ENCODE measurements around the gene LPP. TPM values are rescaled to one million over a fixed set of nuclear protein-coding genes. Genes with fewer than 3 reads are reported as not detected.
A peak's percentile ranks its signal among the peaks of the same experiment; 100 is the strongest.

LPP gene
- total and polyA plus RNA-seq, 4 donors: 7.2 to 50.3 (median 26.4) TPM

- Histone ChIP-seq H3K9me3 (ENCODE audit: control insufficient read depth, insufficient read depth, low read length) (no peaks in the 10 kb centered on the region), H3K4me3 (ENCODE audit: low read depth, low read length) (no peak overlapping the region), H3K4me1 (ENCODE audit: control insufficient read depth, insufficient read depth, low read length) (no peaks in the 10 kb centered on the region), H3K27ac (ENCODE audit: low read depth, low read length) (no peak overlapping the region), H3K27me3 (ENCODE audit: control insufficient read depth, insufficient read depth, low read length) (no peaks in the 10 kb centered on the region), H3K36me3 (ENCODE audit: control insufficient read depth, insufficient read depth, low read length) (no peaks in the 10 kb centered on the region)
- peak in 1 of 6 donors; percentile 62 for DNase-seq (ENCODE audit: low read depth in 4 of 6, low spot score in 6 of 6)
- WGBS (ENCODE audit: insufficient coverage): 54% methylated on average over 2 of the region's 5 CpGs
Observed at GRCh38 chr3:188798556-188799145, 644.7 kb downstream of the LPP start.

DNA sequence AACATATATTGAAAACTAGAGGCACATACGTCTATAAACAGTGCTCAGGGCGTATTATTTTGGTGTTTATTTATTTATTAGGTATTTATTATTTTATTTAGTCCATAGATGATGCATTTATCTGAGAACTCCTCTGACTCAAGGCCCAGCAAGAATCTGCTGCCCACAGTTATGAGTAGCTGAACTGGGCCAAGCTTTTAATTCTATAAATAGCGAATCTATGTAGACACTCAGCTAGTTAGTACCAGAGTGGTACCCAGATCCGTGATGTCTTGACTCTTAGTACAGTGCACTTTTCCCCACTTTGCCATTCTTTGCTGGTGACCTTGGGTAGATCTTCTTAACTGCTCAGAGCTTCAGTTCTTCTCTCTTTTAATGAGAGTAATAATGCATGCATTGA, 647.4 kb downstream of the LPP start:
- H3K36me3 ChIP-seq (ENCODE audit: control insufficient read depth, insufficient read depth, low read length): no peaks in the 10 kb centered on the region
- WGBS (ENCODE audit: insufficient coverage): 100% methylated on average over 1 of the region's 4 CpGs
- H3K27ac ChIP-seq (ENCODE audit: low read depth, low read length): no peak overlapping the region
- no peak overlapping the region for H3K4me3 ChIP-seq (ENCODE audit: low read depth, low read length)
- H3K9me3 ChIP-seq (ENCODE audit: control insufficient read depth, insufficient read depth, low read length): no peaks in the 10 kb centered on the region
- no peaks in the 10 kb centered on the region for H3K27me3 ChIP-seq (ENCODE audit: control insufficient read depth, insufficient read depth, low read length)
- no peaks in the 10 kb centered on the region for H3K4me1 ChIP-seq (ENCODE audit: control insufficient read depth, insufficient read depth, low read length)
- no peak for DNase-seq (ENCODE audit: low read depth in 4 of 6, low spot score in 6 of 6)

DNA sequence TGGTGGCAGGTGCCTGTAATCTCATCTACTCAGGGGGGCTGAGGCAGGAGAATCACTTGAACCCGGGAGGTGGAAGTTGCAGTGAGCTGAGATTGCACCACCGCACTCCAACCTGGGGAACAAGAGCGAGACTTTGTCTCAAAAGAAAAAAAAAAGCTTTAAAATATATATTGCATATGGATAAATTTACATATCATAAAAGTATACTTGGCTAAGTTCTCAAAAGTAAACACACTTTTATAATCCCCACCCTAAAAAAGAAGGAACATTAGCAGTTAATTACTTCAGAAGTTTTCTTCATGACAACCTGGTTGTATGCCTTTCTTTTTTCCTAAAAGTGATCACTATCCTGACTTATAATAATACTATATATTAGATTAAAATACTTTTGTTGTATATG, 648.7 kb downstream of the LPP start:
- H3K27me3 ChIP-seq (ENCODE audit: control insufficient read depth, insufficient read depth, low read length): no peaks in the 10 kb centered on the region
- H3K36me3 ChIP-seq (ENCODE audit: control insufficient read depth, insufficient read depth, low read length): no peaks in the 10 kb centered on the region
- no peak overlapping the region for H3K4me3 ChIP-seq (ENCODE audit: low read depth, low read length)
- DNase-seq (ENCODE audit: low read depth in 4 of 6, low spot score in 6 of 6): no peak
- peaks cover under 1% of the 10 kb centered on the region for H3K9me3 ChIP-seq (ENCODE audit: control insufficient read depth, insufficient read depth, low read length)
- no peak overlapping the region for H3K27ac ChIP-seq (ENCODE audit: low read depth, low read length)
- no peaks in the 10 kb centered on the region for H3K4me1 ChIP-seq (ENCODE audit: control insufficient read depth, insufficient read depth, low read length)
- no CpG with 5 or more reads among the region's 3 CpGs for WGBS (ENCODE audit: insufficient coverage)

DNA sequence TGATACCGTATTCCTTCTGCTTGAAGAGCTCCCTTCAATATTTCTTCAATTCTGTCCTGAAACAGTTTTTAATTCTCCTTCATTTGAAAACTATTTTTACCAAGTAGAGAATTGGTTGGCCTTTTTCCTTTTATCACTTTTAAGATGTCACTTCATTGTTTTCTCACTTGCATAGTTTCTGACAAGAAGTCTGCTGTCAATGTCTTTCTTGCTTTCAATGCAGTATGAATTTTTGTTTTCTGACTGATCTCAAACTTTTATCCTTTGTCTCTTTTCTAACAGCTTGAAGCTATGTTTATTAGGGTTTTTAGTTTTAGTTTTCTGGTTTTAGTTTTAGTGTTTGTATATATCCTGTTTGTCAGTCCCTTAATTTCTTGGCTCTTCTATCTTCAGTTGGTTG, 653.0 kb downstream of the LPP start:
- H3K4me3 ChIP-seq (ENCODE audit: low read depth, low read length): no peak overlapping the region
- no peaks in the 10 kb centered on the region for H3K27me3 ChIP-seq (ENCODE audit: control insufficient read depth, insufficient read depth, low read length)
- peaks cover 8% of the 10 kb centered on the region for H3K9me3 ChIP-seq (ENCODE audit: control insufficient read depth, insufficient read depth, low read length)
- H3K27ac ChIP-seq (ENCODE audit: low read depth, low read length): no peak overlapping the region
- H3K4me1 ChIP-seq (ENCODE audit: control insufficient read depth, insufficient read depth, low read length): no peaks in the 10 kb centered on the region
- WGBS (ENCODE audit: insufficient coverage): 100% methylated on average over 1 of the region's 1 CpG
- no peak for DNase-seq (ENCODE audit: low read depth in 4 of 6, low spot score in 6 of 6)
- no peaks in the 10 kb centered on the region for H3K36me3 ChIP-seq (ENCODE audit: control insufficient read depth, insufficient read depth, low read length)

DNA sequence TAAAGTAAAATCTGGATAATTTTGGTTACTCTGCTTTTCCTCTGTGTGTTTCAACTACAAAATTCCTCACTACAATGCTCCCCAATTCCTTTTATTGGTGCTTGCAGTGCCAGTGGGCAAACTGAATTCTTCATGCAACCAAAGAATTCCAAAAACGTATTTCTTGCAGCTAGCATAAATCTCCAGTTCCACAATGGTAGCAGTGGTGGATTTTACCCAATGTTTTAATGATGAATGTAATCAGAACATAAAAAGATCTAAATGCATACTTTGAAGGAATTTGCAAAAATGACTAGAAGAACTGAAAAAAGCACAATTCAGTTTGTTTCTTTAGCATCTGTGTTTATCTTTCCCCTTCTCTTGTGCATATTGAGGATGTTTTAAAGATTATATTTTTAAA, 658.2 kb downstream of the LPP start:
- H3K36me3 ChIP-seq (ENCODE audit: control insufficient read depth, insufficient read depth, low read length): no peaks in the 10 kb centered on the region
- no peak for DNase-seq (ENCODE audit: low read depth in 4 of 6, low spot score in 6 of 6)
- WGBS (ENCODE audit: insufficient coverage): no CpG with 5 or more reads among the region's 1 CpG
- H3K4me3 ChIP-seq (ENCODE audit: low read depth, low read length): no peak overlapping the region
- peaks cover 8% of the 10 kb centered on the region for H3K9me3 ChIP-seq (ENCODE audit: control insufficient read depth, insufficient read depth, low read length)
- no peaks in the 10 kb centered on the region for H3K27me3 ChIP-seq (ENCODE audit: control insufficient read depth, insufficient read depth, low read length)
- H3K4me1 ChIP-seq (ENCODE audit: control insufficient read depth, insufficient read depth, low read length): no peaks in the 10 kb centered on the region
- H3K27ac ChIP-seq (ENCODE audit: low read depth, low read length): no peak overlapping the region

GRCh38 chr3:188814581-188814980, 660.6 kb downstream of the LPP start:
- Histone ChIP-seq H3K4me3 (ENCODE audit: low read depth, low read length) (no peak overlapping the region), H3K27me3 (ENCODE audit: control insufficient read depth, insufficient read depth, low read length) (no peaks in the 10 kb centered on the region), H3K36me3 (ENCODE audit: control insufficient read depth, insufficient read depth, low read length) (no peaks in the 10 kb centered on the region), H3K9me3 (ENCODE audit: control insufficient read depth, insufficient read depth, low read length) (no peaks in the 10 kb centered on the region), H3K4me1 (ENCODE audit: control insufficient read depth, insufficient read depth, low read length) (no peaks in the 10 kb centered on the region), H3K27ac (ENCODE audit: low read depth, low read length) (no peak overlapping the region)
- DNase-seq (ENCODE audit: low read depth in 4 of 6, low spot score in 6 of 6): no peak
- WGBS (ENCODE audit: insufficient coverage): no CpG with 5 or more reads among the region's 2 CpGs

DNA sequence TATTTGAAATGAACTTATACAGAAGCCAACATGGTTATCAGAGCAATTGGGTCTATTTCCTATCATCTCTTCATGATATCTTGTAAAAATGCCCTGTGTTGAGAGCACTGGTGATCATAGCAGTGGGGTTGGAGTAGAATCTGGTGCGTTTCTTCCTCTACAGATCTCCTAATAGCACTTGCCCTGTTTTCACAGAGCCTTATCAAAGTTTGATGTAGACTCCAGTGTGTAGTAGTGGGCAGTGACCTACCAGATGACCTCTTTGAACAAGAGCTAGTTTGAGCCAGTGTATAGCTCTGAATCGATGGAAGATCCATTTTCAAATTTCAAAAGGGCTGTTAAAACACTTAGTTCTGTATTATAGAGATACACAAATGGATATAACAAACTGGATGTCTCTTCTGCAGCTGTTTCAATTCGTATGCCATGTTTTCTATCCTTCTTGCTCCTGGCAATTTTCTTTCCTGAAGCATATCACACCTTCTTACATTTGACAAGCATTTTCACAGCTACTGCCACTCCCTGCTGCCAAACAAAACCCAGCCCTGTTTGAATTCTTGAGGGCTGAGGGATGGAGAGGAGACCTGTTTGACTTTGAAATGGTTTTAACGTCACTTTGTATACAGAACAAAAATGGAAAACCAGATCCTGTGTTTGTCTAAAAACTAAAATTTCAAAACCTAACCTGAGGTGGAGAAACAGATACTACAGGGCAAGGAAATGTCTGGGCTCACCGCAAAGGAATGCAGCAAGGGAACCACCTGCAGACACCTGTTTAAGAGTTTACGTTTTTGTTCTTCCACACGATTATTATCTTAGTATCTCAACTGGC, 663.4 kb downstream of the LPP start:
- Histone ChIP-seq H3K27ac (ENCODE audit: low read depth, low read length) (no peak overlapping the region), H3K9me3 (ENCODE audit: control insufficient read depth, insufficient read depth, low read length) (no peaks in the 10 kb centered on the region), H3K4me3 (ENCODE audit: low read depth, low read length) (no peak overlapping the region), H3K27me3 (ENCODE audit: control insufficient read depth, insufficient read depth, low read length) (no peaks in the 10 kb centered on the region), H3K4me1 (ENCODE audit: control insufficient read depth, insufficient read depth, low read length) (no peaks in the 10 kb centered on the region), H3K36me3 (ENCODE audit: control insufficient read depth, insufficient read depth, low read length) (no peaks in the 10 kb centered on the region)
- WGBS (ENCODE audit: insufficient coverage): no CpG with 5 or more reads among the region's 7 CpGs
- DNase-seq (ENCODE audit: low read depth in 4 of 6, low spot score in 6 of 6): no peak

DNA sequence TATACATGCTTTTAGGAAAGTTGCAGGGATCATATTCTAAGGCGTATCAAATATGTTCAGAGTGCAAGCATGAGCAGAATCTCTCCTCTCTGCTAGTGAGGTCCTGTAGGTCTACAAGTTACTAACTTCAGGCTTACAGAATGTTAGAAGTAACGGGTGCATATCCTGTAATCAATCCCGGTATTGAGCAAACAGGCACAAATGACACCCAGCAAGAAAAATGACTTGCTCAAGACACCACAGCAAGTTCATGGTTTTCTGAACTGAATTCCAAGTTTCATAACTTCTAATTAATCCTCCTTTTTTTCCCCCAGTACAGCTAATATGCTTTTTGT, 663.9 kb downstream of the LPP start:
- WGBS (ENCODE audit: insufficient coverage): 87% methylated on average over 2 of the region's 3 CpGs
- Histone ChIP-seq H3K9me3 (ENCODE audit: control insufficient read depth, insufficient read depth, low read length) (no peaks in the 10 kb centered on the region), H3K4me3 (ENCODE audit: low read depth, low read length) (no peak overlapping the region), H3K27ac (ENCODE audit: low read depth, low read length) (no peak overlapping the region), H3K4me1 (ENCODE audit: control insufficient read depth, insufficient read depth, low read length) (no peaks in the 10 kb centered on the region), H3K27me3 (ENCODE audit: control insufficient read depth, insufficient read depth, low read length) (no peaks in the 10 kb centered on the region), H3K36me3 (ENCODE audit: control insufficient read depth, insufficient read depth, low read length) (no peaks in the 10 kb centered on the region)
- no peak for DNase-seq (ENCODE audit: low read depth in 4 of 6, low spot score in 6 of 6)

DNA sequence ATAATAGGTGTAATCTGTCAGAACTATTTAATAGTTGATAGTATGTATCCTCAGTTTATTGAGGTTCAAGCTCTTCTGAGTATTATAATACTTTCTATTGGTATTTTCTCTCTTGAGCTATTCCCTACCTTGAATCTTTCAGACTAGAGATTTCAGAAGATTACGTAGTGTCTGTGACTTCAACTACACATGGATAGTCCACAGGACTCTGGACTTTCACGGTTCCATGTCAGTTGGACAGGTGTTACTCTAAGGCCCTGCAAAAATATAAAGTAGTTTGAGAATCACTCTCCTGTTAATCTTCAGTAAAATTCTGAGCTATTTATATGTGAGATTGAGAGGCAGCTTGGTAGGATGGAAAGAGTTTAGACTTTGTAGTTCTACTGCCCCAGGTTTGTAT, 664.3 kb downstream of the LPP start:
- no peaks in the 10 kb centered on the region for H3K36me3 ChIP-seq (ENCODE audit: control insufficient read depth, insufficient read depth, low read length)
- no peak for DNase-seq (ENCODE audit: low read depth in 4 of 6, low spot score in 6 of 6)
- no peaks in the 10 kb centered on the region for H3K4me1 ChIP-seq (ENCODE audit: control insufficient read depth, insufficient read depth, low read length)
- H3K9me3 ChIP-seq (ENCODE audit: control insufficient read depth, insufficient read depth, low read length): no peaks in the 10 kb centered on the region
- no peaks in the 10 kb centered on the region for H3K27me3 ChIP-seq (ENCODE audit: control insufficient read depth, insufficient read depth, low read length)
- WGBS (ENCODE audit: insufficient coverage): no CpG with 5 or more reads among the region's 2 CpGs
- no peak overlapping the region for H3K4me3 ChIP-seq (ENCODE audit: low read depth, low read length)
- H3K27ac ChIP-seq (ENCODE audit: low read depth, low read length): no peak overlapping the region

DNA sequence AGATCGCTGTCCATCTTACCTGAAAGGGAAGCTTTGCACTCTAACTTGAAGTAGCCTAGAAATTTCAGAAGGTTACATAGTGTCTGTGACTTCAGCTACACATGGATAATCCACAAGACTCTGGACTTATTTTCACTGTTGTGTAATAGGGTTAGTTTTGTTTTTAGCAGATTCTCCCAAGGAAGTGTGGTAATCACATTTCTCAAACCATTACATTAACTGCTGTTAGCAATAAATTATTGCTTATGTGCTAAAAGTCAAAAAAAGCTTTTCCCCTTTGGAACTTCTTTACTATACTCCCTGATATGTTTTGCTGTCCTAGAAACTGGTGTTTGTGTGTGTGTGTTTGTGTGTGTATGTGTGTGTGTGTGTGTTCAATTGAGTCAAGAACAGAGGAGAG, 666.0 kb downstream of the LPP start:
- no peaks in the 10 kb centered on the region for H3K27me3 ChIP-seq (ENCODE audit: control insufficient read depth, insufficient read depth, low read length)
- no peaks in the 10 kb centered on the region for H3K36me3 ChIP-seq (ENCODE audit: control insufficient read depth, insufficient read depth, low read length)
- no peaks in the 10 kb centered on the region for H3K9me3 ChIP-seq (ENCODE audit: control insufficient read depth, insufficient read depth, low read length)
- no CpG with 5 or more reads among the region's 1 CpG for WGBS (ENCODE audit: insufficient coverage)
- no peak overlapping the region for H3K4me3 ChIP-seq (ENCODE audit: low read depth, low read length)
- no peaks in the 10 kb centered on the region for H3K4me1 ChIP-seq (ENCODE audit: control insufficient read depth, insufficient read depth, low read length)
- DNase-seq (ENCODE audit: low read depth in 4 of 6, low spot score in 6 of 6): no peak
- no peak overlapping the region for H3K27ac ChIP-seq (ENCODE audit: low read depth, low read length)
